Measurements from ENCODE around the gene ACTL6A. TPM values are rescaled to one million over a fixed set of nuclear protein-coding genes. Genes with fewer than 3 reads are reported as not detected.

Gene ACTL6A
- total and polyA plus RNA-seq, 10 donors: 33.9 to 69.5 (median 52.9) TPM

- Histone ChIP-seq H3K4me3 (no peak overlapping the region), H3K27me3 (replicated peaks in 1 of 7) (no peaks in the 10 kb centered on the region), H3K4me1 (peaks cover 21 to 59% (median 45%) of the 10 kb centered on the region in 6 donors), H3K27ac (peak overlapping the region in 6 of 8 donors; percentile 16 to 76 (median 52)), H3K9me3 (no peaks in the 10 kb centered on the region), H3K36me3 (peaks cover 0 to 37% (median 3%) of the 10 kb centered on the region in 6 donors)
- TF ChIP-seq POLR2AphosphoS5 (IDR thresholded peaks at IDR 0.05): no peak
- no peak for TF ChIP-seq POLR2A (IDR thresholded peaks at IDR 0.05)
- TF ChIP-seq CTCF (IDR thresholded peaks at IDR 0.05 in 8 of 11, conservative IDR thresholded peaks at IDR 0.05 in 3 of 11): no peak
- WGBS, 5 donors: 29 to 34% (median 32%) methylated on average over 6 of the region's 6 CpGs
- no peak for DNase-seq
- intact Hi-C loops (cut with DNase I; ENCODE audit: low total_unique reads): no loop called here
Measured at GRCh38 chr3:179608931-179609720, 46.4 kb downstream of the ACTL6A start.

GRCh38 chr3:179610066-179610465 lies 47.3 kb downstream of the ACTL6A start:
- Histone ChIP-seq H3K36me3 (peaks cover 0 to 42% (median 3%) of the 10 kb centered on the region in 6 donors), H3K4me3 (no peak overlapping the region), H3K27me3 (replicated peaks in 1 of 7) (no peaks in the 10 kb centered on the region), H3K9me3 (no peaks in the 10 kb centered on the region), H3K27ac (no peak overlapping the region), H3K4me1 (peaks cover 21 to 56% (median 45%) of the 10 kb centered on the region in 6 donors)
- TF ChIP-seq CTCF (IDR thresholded peaks at IDR 0.05 in 8 of 11, conservative IDR thresholded peaks at IDR 0.05 in 3 of 11): no peak
- TF ChIP-seq POLR2AphosphoS5 (IDR thresholded peaks at IDR 0.05): no peak
- TF ChIP-seq POLR2A (IDR thresholded peaks at IDR 0.05): no peak
- DNase-seq: no peak
- intact Hi-C loops (cut with DNase I; ENCODE audit: low total_unique reads): no loop called here
- WGBS, 5 donors: 96 to 100% (median 98%) methylated on average over 4 of the region's 4 CpGs

- Histone ChIP-seq H3K9me3 (no peaks in the 10 kb centered on the region), H3K36me3 (peaks cover 0 to 66% (median 27%) of the 10 kb centered on the region in 6 donors), H3K27ac (no peak overlapping the region), H3K27me3 (replicated peaks in 1 of 7) (no peaks in the 10 kb centered on the region), H3K4me3 (no peak overlapping the region), H3K4me1 (peaks cover 7 to 18% (median 15%) of the 10 kb centered on the region in 6 donors)
- TF ChIP-seq CTCF (IDR thresholded peaks at IDR 0.05 in 8 of 11, conservative IDR thresholded peaks at IDR 0.05 in 3 of 11) (no peak), POLR2A (IDR thresholded peaks at IDR 0.05) (no peak), POLR2AphosphoS5 (IDR thresholded peaks at IDR 0.05) (no peak)
- intact Hi-C loops (cut with DNase I; ENCODE audit: low total_unique reads): no loop called here
- 78 to 91% (median 82%) methylated on average over 2 of the region's 2 CpGs for WGBS, 5 donors
- no peak for DNase-seq
Measured at GRCh38 chr3:179613807-179614206, 51.1 kb downstream of the ACTL6A start.

GRCh38 chr3:179615458-179616173 lies 52.9 kb downstream of the ACTL6A start:
- WGBS, 5 donors: 78 to 90% (median 81%) methylated on average over 4 of the region's 4 CpGs
- Histone ChIP-seq H3K36me3 (peaks cover 0 to 76% (median 35%) of the 10 kb centered on the region in 6 donors), H3K9me3 (no peaks in the 10 kb centered on the region), H3K27me3 (replicated peaks in 1 of 7) (no peaks in the 10 kb centered on the region), H3K27ac (no peak overlapping the region), H3K4me1 (peaks cover 0 to 5% (median 2%) of the 10 kb centered on the region in 6 donors), H3K4me3 (no peak overlapping the region)
- no peak for DNase-seq
- intact Hi-C loops (cut with DNase I; ENCODE audit: low total_unique reads): no loop called here
- TF ChIP-seq POLR2A (IDR thresholded peaks at IDR 0.05) (no peak), CTCF (IDR thresholded peaks at IDR 0.05 in 8 of 11, conservative IDR thresholded peaks at IDR 0.05 in 3 of 11) (no peak), POLR2AphosphoS5 (IDR thresholded peaks at IDR 0.05) (no peak)
